Measurements from ENCODE around the gene ANKRD6.

Gene ANKRD6

DNA sequence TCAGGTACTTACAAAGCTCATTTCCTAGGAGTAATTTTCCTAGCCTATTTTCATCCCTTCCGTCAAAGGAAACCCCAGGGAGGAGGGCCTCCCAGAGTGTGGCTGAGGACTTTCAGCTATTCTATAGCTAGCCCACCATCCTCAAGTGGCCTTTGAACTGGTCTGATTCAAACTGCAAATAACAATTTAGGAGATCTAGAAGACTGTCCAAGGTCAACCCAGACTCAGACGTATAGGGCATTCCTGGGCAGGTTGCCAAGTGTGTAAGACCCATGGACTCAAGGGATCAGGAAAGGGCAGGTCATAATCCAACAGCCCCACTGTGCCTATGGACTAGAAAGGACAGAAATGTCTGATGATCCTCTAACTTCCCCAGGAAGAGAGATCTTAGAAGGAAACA, 18.7 kb upstream of the ANKRD6 start:
- DNase-seq = no peak

DNA sequence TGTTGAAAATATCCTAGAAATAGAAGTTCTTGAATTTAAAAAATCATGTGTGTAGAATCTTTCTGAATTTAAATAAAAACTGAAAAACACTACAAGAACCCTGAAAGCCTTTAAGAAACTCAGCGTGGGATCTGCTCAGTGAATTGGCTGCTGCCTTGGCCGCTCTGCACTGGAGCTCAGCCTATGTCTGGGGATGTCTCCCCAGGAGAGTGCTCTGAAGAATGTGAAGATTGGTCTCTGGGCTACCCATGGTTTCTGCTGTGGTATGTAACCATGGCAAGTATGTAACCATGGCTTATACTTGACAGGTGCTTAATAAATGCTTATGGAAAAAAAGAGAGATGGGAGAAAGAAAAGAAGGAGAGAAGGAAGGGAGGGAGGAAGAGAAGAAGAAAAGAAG, 17.8 kb upstream of the ANKRD6 start:
- no peak for DNase-seq

GRCh38 chr6:89416796-89417195, 16.2 kb upstream of the ANKRD6 start:
- no peak for DNase-seq

DNA sequence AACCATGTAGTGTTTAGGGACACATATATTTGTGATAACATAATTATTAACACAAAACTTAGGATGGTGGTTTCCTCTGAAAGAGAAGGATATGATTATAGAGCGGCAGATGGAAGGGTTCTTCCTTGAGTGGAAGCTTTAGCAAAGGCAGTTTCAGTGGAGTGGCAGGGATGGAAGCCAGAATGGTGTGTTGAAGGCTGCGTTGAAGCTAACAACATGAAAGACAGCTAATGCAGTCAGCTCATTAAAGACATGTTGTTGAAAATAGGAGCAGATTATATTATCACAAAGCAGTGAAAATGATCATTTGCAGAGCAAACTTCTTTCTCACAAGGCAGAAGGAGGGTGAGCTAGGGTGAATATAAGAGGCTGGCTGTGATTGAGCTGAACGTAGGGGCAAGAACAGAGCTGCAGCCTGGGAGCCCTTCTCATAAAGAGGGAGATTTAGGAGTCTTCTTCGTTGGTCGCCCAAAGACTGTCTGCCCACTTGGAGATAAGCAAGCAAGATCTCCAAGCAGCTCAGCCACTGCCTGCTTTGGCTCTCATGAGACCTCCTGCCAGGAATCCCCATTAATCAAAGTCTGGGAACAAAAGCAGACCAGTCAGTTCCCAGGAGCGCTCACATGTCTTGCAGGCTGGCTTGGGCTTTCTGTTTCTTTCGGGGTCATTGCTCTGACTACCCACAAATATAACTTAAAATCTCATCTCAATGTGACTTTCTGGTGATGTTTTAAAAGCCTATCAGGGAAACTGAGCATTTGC, 2.6 kb upstream of the ANKRD6 start:
- no peak for DNase-seq

- no peak for DNase-seq
Observed at GRCh38 chr6:89433252-89434149, 549 bp downstream of the ANKRD6 start.

DNA sequence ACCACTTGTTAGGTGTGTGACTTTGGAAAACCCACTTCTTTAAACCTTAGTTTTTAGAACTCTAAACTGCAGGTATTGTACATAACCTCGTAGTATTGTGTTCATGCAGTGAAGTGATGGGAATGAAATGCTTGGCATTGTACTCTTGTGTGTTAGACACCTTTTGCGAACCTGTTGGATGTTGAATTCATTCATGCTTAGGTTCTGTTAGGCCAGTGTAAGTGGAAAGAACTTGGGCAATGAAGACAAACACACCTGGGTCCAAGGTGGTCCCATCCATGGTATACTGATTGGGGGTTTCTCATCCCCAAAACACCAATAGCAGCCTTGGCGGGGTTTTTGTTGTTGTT, 1.2 kb downstream of the ANKRD6 start:
- no peak for DNase-seq

- no peak for DNase-seq
Observed at GRCh38 chr6:89434954-89435353, 2.0 kb downstream of the ANKRD6 start.

- DNase-seq = no peak
Observed at GRCh38 chr6:89436226-89436625, 3.3 kb downstream of the ANKRD6 start.

- DNase-seq = no peak
Observed at GRCh38 chr6:89438248-89438647, 5.3 kb downstream of the ANKRD6 start.

- DNase-seq = no peak
Observed at GRCh38 chr6:89439014-89439413, 6.1 kb downstream of the ANKRD6 start.

DNA sequence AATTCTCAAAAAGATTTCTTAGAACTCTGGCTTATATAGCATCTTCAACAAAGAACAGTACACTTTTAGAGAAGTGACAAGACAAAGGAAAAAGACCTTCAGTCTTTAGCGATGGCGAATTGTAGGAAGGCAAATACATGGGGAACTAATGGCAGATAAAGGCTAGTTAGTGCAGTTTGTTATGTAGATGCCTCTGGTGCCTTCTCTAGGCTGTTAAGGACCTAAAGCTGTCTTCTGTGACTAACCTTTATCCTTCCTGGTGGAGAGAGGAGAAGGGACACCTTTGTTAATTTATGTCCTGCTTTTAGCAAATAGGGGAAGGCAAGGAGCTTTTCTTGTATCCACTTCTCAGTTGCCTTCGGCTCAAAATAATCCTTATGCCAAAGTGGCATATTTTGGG, 7.2 kb downstream of the ANKRD6 start:
- no peak for DNase-seq

GRCh38 chr6:89443658-89444057, 10.7 kb downstream of the ANKRD6 start:
- no peak for DNase-seq

DNA sequence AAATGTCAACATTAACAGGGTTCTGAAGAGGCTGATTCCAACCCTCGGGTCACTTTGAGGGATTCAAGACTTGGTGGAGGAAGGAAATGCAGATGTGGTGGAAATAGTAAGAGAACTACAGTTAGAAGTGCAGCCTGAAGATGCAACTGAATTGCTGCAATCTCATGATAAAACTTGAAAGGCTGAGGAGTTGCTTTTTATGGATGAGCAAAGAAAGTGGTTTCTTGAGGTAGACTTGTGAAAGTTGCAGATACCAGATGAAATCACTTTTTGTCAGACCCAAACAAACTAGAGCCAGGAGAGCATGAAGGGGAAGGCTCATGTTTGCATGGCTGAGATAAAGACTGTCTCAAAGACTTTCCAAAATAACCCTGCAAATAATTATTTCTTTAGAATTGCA, 16.2 kb downstream of the ANKRD6 start:
- no peak for DNase-seq

DNA sequence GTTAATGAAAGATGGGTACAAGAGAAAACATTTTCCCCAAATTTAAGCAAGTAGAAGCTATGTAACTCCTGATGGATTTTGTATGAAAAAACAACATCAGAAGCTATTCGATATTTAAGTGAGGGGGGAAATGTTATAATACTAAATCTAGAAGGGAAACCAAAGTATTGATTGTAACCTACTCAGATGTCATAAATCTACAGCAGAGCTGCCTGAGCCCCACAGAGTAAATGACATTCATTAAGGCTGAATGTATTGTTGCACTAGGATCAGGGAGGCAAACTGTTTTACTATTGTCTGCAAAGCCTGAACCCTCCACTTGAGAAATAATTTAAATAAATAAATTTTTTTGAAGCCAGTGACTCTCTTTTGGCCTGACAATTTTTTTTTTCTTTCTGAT, 19.3 kb downstream of the ANKRD6 start:
- no peak for DNase-seq

DNA sequence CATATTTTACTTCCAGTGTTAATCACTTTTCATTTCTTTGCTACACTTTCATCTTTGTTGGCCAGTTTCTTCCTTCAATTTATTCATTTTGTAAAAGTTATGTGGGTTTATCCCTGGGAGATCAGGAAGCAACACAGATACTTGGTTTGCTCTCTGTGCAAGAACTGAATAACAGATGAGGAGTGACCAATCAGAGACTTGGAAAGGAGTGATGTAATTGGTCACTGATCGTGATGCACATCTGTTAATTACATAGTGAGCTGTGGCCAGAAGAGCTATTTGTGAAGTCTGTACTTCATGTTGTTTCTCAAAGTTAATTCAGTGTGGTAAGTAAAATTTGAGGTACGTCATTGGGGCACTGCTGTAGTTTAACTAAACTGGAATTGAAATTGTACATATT, 21.3 kb downstream of the ANKRD6 start:
- DNase-seq = no peak

DNA sequence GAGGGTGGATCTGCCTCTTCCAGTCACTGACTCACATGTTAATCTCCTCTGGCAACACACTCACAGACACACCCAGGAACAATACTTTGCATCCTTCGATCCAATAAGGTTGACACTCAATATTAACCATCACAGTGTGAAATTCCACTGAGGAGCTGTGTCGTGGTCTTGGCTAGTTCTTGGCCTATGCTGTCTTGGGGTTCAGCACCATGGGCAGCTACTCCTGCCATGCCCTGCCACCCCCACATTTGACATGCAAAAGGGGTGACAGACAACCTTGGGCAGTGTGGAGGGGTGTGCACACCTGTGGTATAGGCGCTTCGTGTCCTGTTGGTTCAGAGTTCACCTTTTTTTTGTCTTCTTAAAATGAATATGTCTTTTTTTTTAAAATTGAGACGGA, 25.8 kb downstream of the ANKRD6 start:
- DNase-seq = no peak

DNA sequence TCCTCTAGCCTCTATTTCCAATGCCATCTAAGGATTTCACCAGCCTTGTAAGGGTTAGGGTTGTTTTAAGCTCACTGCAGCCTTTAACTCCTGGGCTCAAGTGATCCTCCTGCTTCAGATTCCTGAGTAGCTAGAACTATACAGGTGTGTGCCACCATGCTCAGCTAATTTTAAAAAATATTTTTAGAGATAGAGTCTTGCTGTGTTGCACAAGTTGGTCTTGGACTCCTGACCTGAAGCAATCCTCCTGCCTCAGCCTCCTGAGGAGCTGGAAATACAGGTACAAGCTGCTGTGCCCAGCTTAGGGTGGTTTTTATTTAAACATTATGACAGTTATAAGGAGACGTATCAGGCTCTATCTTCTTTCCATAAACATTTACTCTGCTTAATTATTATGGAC, 26.5 kb downstream of the ANKRD6 start:
- no peak for DNase-seq

- no peak for DNase-seq
Observed at GRCh38 chr6:89460713-89461112, 27.8 kb downstream of the ANKRD6 start.

DNA sequence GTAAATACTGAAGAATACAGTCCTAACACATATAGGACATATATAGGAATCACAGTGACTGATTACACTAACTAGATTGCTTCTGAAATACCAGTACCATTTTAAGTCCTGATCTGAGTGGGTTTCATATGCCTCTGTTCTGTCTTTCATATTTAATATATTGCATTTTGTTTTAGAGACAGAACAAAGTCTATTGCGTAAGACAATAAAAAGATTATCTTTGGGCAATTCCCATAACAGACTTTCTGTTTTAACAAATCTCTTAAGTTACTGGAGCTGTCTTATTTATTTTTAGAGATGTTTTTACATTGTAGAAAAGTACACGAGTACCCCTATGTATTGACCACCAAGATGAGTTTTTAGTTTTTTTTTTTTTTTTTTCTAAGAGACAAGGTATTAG, 29.6 kb downstream of the ANKRD6 start:
- DNase-seq = no peak

- DNase-seq = no peak
Observed at GRCh38 chr6:89464295-89464694, 31.3 kb downstream of the ANKRD6 start.

DNA sequence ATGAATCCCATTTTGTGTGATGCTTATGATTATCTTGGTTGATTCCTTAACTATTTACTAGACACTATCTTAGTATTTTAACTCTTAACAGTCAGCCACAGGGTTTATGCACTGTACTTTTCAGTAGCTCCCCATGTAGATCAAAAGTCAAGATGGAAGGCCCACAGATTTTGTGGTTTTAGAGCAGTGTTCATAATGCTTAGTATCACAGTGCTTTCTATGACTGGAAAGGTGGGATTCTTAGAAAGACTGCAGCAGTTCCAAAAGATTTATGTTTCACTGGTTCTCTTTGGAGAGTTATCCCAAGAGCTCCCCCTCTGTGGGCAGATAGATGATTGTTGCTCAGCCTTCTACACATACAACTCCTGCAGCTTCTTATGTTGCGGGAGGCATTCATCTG, 34.5 kb downstream of the ANKRD6 start:
- DNase-seq = no peak

DNA sequence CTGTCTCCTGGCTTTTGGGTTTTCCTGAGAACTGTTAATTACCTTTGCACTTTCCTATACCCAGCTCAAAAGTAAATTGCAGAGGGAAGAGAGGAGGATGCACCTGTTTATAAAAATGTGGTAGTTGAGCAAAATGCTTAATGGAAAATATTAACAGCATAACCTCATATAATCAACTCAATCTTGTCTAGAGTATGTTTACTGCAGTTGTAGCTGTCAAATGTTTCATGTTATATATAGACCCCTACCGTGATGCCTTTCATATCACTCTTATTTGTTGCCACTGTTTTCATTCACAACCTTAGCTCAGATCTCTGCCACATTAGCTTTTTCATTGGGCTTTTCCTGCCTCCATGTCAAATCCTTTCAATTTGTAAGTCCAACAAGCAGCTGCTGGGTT, 36.0 kb downstream of the ANKRD6 start:
- DNase-seq = no peak

- no peak for DNase-seq
Observed at GRCh38 chr6:89471287-89471867, 38.4 kb downstream of the ANKRD6 start.

- no peak for DNase-seq
Observed at GRCh38 chr6:89475101-89475500, 42.1 kb downstream of the ANKRD6 start.

Measured in NCI-H187 treated with DMSO at 0.1 percent for 48 hours (cell line).